SK-N-SH treated with all-trans-retinoic acid at 6 μM for 48 hours (cell line): ENCODE data around the gene ADGRV1.
A peak's percentile ranks its signal among the peaks of the same experiment; 100 is the strongest.

Source experiments
- ATAC-seq: fragments of 200-7000 bp; cut with Tn5 transposase; 3 replicates; pipeline ENCODE4 v1.9.1; 2020; ENCODE audit warnings: mild to moderate bottlenecking, moderate library complexity
- ARNTL ChIP-seq: fragments of 450-650 bp; formaldehyde crosslinking; IDR thresholded peaks from 2 replicates; pipeline ENCODE4 v1.5.0; 2020; ENCODE audit warnings: low read depth, mild to moderate bottlenecking, moderate library complexity, borderline replicate concordance
- BACH2 ChIP-seq: fragments of 250-450 bp; sonication (Bioruptor Pico); IDR thresholded peaks from 2 replicates; pipeline ENCODE4 v1.9.0; 2021; ENCODE audit warnings: mild to moderate bottlenecking, borderline replicate concordance
- CREB5 ChIP-seq: fragments of 250-450 bp; sonication (Bioruptor Pico); IDR thresholded peaks from 2 replicates; pipeline ENCODE4 v1.5.1; 2020; ENCODE audit warnings: low read depth, mild to moderate bottlenecking, moderate library complexity
- CSDC2 ChIP-seq: fragments of 250-450 bp; sonication (Bioruptor Pico); IDR thresholded peaks from 2 replicates; pipeline ENCODE4 v1.5.0; 2020; ENCODE audit warnings: mild to moderate bottlenecking, moderate library complexity
- ESRRG ChIP-seq: fragments of 250-450 bp; sonication (Bioruptor Pico); IDR thresholded peaks from 2 replicates; pipeline ENCODE4 v1.6.1; 2021; ENCODE audit warnings: mild to moderate bottlenecking
- GLIS3 ChIP-seq: fragments of 250-450 bp; sonication (Bioruptor Pico); IDR thresholded peaks from 2 replicates; pipeline ENCODE4 v1.5.0; 2020; ENCODE audit warnings: mild to moderate bottlenecking, moderate library complexity
- ISL1 ChIP-seq: fragments of 250-450 bp; sonication (Bioruptor Pico); IDR thresholded peaks from 2 replicates; pipeline ENCODE4 v2.1.2; 2022; ENCODE audit warnings: mild to moderate bottlenecking, moderate library complexity
- OSR1 ChIP-seq: fragments of 250-450 bp; sonication (Bioruptor Pico); IDR thresholded peaks from 2 replicates; pipeline ENCODE4 v1.8.0; 2022; ENCODE audit warnings: moderate library complexity, mild to moderate bottlenecking, inconsistent platforms
- PATZ1 ChIP-seq: fragments of 250-450 bp; sonication (Bioruptor Pico); IDR thresholded peaks from 2 replicates; pipeline ENCODE4 v1.8.0; 2020; ENCODE audit warnings: mild to moderate bottlenecking, moderate library complexity, borderline replicate concordance
- POU6F1 ChIP-seq: fragments of 250-450 bp; sonication (Bioruptor Pico); IDR thresholded peaks from 2 replicates; pipeline ENCODE4 v1.8.0; 2021; ENCODE audit warnings: low read depth, mild to moderate bottlenecking, moderate library complexity, borderline replicate concordance
- PPARA ChIP-seq: fragments of 250-450 bp; sonication (Bioruptor Pico); IDR thresholded peaks from 2 replicates; pipeline ENCODE4 v1.5.0; 2020; ENCODE audit warnings: mild to moderate bottlenecking, borderline replicate concordance
- RARB ChIP-seq: fragments of 250-450 bp; sonication (Bioruptor Pico); IDR thresholded peaks from 2 replicates; pipeline ENCODE4 v1.8.0; 2021; ENCODE audit warnings: mild to moderate bottlenecking, moderate library complexity
- SNAI2 ChIP-seq: fragments of 250-450 bp; sonication (Bioruptor Pico); IDR thresholded peaks from 2 replicates; pipeline ENCODE4 v1.5.0; 2020; ENCODE audit warnings: mild to moderate bottlenecking, moderate library complexity
- TOX ChIP-seq: fragments of 250-450 bp; sonication (Bioruptor Pico); IDR thresholded peaks from 2 replicates; pipeline ENCODE4 v1.8.0; 2021; ENCODE audit warnings: mild to moderate bottlenecking, moderate library complexity, borderline replicate concordance
- TSHZ2 ChIP-seq: fragments of 250-450 bp; sonication (Bioruptor Pico); IDR thresholded peaks from 2 replicates; pipeline ENCODE4 v1.5.0; 2020; ENCODE audit warnings: mild to moderate bottlenecking, moderate library complexity
- ZC3H10 ChIP-seq: fragments of 250-450 bp; sonication (Bioruptor Pico); IDR thresholded peaks from 2 replicates; pipeline ENCODE4 v1.5.1; 2021; ENCODE audit warnings: mild to moderate bottlenecking, moderate library complexity
- ZFP3 ChIP-seq: fragments of 250-450 bp; sonication (Bioruptor Pico); IDR thresholded peaks from 2 replicates; pipeline ENCODE4 v1.5.0; 2020; ENCODE audit warnings: mild to moderate bottlenecking, moderate library complexity
- ZFP30 ChIP-seq: fragments of 450-650 bp; formaldehyde crosslinking; IDR thresholded peaks from 2 replicates; pipeline ENCODE4 v1.5.0; 2022; ENCODE audit warnings: mild to moderate bottlenecking, moderate library complexity
- ZNF565 ChIP-seq: fragments of 450-650 bp; formaldehyde crosslinking; conservative IDR thresholded peaks from 2 replicates; pipeline ENCODE4 v1.5.0; 2020; ENCODE audit warnings: low read depth, mild to moderate bottlenecking, moderate library complexity
- ZNF70 ChIP-seq: fragments of 450-650 bp; formaldehyde crosslinking; IDR thresholded peaks from 2 replicates; pipeline ENCODE4 v1.5.0; 2020; ENCODE audit warnings: mild to moderate bottlenecking, moderate library complexity
- ZNF8 ChIP-seq: fragments of 450-650 bp; formaldehyde crosslinking; IDR thresholded peaks from 2 replicates; pipeline ENCODE4 v1.5.0; 2020; ENCODE audit warnings: mild to moderate bottlenecking, moderate library complexity

Gene ADGRV1

GRCh38 chr5:91135475-91136248, 577.1 kb downstream of the ADGRV1 start:
- TF ChIP-seq PPARA (CRISPR knock-in tag) (no peak), BACH2 (CRISPR knock-in tag) (no peak), ZNF70 (CRISPR knock-in tag) (no peak), ARNTL (no peak), SNAI2 (no peak), ZFP3 (CRISPR knock-in tag) (no peak), ISL1 (CRISPR knock-in tag) (no peak), GLIS3 (CRISPR knock-in tag) (no peak), TOX (no peak), ESRRG (CRISPR knock-in tag) (no peak), ZFP30 (no peak), CREB5 (CRISPR knock-in tag) (no peak), TSHZ2 (no peak), POU6F1 (no peak), PATZ1 (CRISPR knock-in tag) (no peak), ZNF565 (no peak), OSR1 (CRISPR knock-in tag) (no peak), RARB (CRISPR knock-in tag) (no peak)
- TF ChIP-seq, all 23 proteins: peak for 0
- ATAC-seq: no peak

GRCh38 chr5:91136271-91136670, 577.7 kb downstream of the ADGRV1 start:
- ATAC-seq: peak; percentile 73
- TF ChIP-seq ISL1 (CRISPR knock-in tag): peak; percentile 31; the same call in 1 of the 2 replicates
- TF ChIP-seq RARB (CRISPR knock-in tag): no peak
- TF ChIP-seq, all 23 proteins: peak for 1

- no peak for TF ChIP-seq ISL1 (CRISPR knock-in tag)
- TF ChIP-seq GLIS3 (CRISPR knock-in tag): no peak
- TF ChIP-seq POU6F1: no peak
- TF ChIP-seq ARNTL: no peak
- TF ChIP-seq PATZ1 (CRISPR knock-in tag): no peak
- no peak for TF ChIP-seq CSDC2 (CRISPR knock-in tag)
- no peak for TF ChIP-seq TOX
- no peak for TF ChIP-seq ZNF8 (CRISPR knock-in tag)
- TF ChIP-seq BACH2 (CRISPR knock-in tag): no peak
- no peak for TF ChIP-seq ESRRG (CRISPR knock-in tag)
- TF ChIP-seq ZC3H10 (CRISPR knock-in tag): no peak
- TF ChIP-seq ZNF70 (CRISPR knock-in tag): no peak
- no peak for TF ChIP-seq OSR1 (CRISPR knock-in tag)
- no peak for TF ChIP-seq ZFP3 (CRISPR knock-in tag)
- no peak for TF ChIP-seq SNAI2
- TF ChIP-seq TSHZ2: no peak
- no peak for ATAC-seq
Measured at GRCh38 chr5:91137647-91138046, 579.0 kb downstream of the ADGRV1 start.
